Measurements from ENCODE around the gene TNP2. TPM values are rescaled to one million over a fixed set of nuclear protein-coding genes. Genes with fewer than 3 reads are reported as not detected.

The TNP2 gene
- polyA plus RNA-seq, 1 of the 3 experiments (the other 2 are of a cell fraction), result not detected

- Histone ChIP-seq H3K9ac (no peak overlapping the region), H3F3A (replicated peaks; ENCODE audit: insufficient read depth) (no peaks in the 10 kb centered on the region), H3K4me2 (no peak overlapping the region), H3K9me3 (no peaks in the 10 kb centered on the region), H2AFZ (ENCODE audit: low read depth) (no peak overlapping the region), H4K20me1 (ENCODE audit: insufficient read depth) (no peaks in the 10 kb centered on the region), H3K27ac (ENCODE audit: low read depth in 2 of 2, low read length in 1 of 2) (no peak overlapping the region), H3K4me3 (ENCODE audit: low read depth in 2 of 2, low read length in 1 of 2) (no peak overlapping the region), H3K27me3 (ENCODE audit: insufficient read depth) (no peaks in the 10 kb centered on the region; the same call in none of the 2 replicates), H3K36me3 (replicated peaks in 1 of 2; ENCODE audit: control insufficient read depth in 1 of 2, insufficient read depth in 2 of 2, low read length in 1 of 2) (no peaks in the 10 kb centered on the region), H3K4me1 (ENCODE audit: control insufficient read depth in 1 of 2, insufficient read depth in 2 of 2, low read depth in 1 of 2, low read length in 1 of 2) (no peaks in the 10 kb centered on the region), H3K79me2 (ENCODE audit: insufficient read depth) (no peaks in the 10 kb centered on the region), H3K9me2 (no peaks in the 10 kb centered on the region)
- POLR2A ChIA-PET, result no interaction called here
- no peak for DNase-seq
- CTCF ChIA-PET, result interaction anchor here (0.7 to 2.5 kb wide), 5 partner anchors 10 to 310 kb away, joined by 4 to 9 read pairs (median 6); partner anchors contain the start of gene SOCS1
- 71% methylated on average over 2 of the region's 3 CpGs for WGBS (ENCODE audit: low lambda C conversion rate)
- TF ChIP-seq IRF3 (IDR thresholded peaks at IDR 0.05; ENCODE audit: low read depth, low read length) (no peak), TCF12 (IDR thresholded peaks at IDR 0.05) (no peak), PBX3 (IDR thresholded peaks at IDR 0.05) (no peak), JUND (IDR thresholded peaks at IDR 0.05) (no peak), RAD21 (IDR thresholded peaks at IDR 0.05; ENCODE audit: low read length) (no peak), ELF1 (IDR thresholded peaks at IDR 0.05) (no peak), TEAD4 (IDR thresholded peaks at IDR 0.05; ENCODE audit: borderline replicate concordance, insufficient read depth) (no peak), NFIC (IDR thresholded peaks at IDR 0.05; ENCODE audit: borderline replicate concordance) (no peak), GABPA (IDR thresholded peaks at IDR 0.05; ENCODE audit: low read depth) (no peak), MEF2A (IDR thresholded peaks at IDR 0.05; ENCODE audit: borderline replicate concordance, low read depth) (no peak), MAX (IDR thresholded peaks at IDR 0.05; ENCODE audit: low read depth) (no peak)
These were observed 4.7 kb upstream of the TNP2 start for GRCh38 chr16:11273721-11274324.

- no peak within 1 kb of the TSS for H3K4me3 ChIP-seq (ENCODE audit: low read depth in 2 of 2, low read length in 1 of 2)
- no peak within 1 kb of the TSS for H3K4me2 ChIP-seq
- no peaks in the 10 kb centered on the region; the same call in none of the 2 replicates for H3K27me3 ChIP-seq (ENCODE audit: insufficient read depth)
- H3K27ac ChIP-seq (ENCODE audit: low read depth in 2 of 2, low read length in 1 of 2), result no peak within 1 kb of the TSS
- CTCF ChIA-PET, result interaction anchor here (0.9 to 2.5 kb wide), 5 partner anchors 11 to 309 kb away, joined by 3 to 9 read pairs (median 6); partner anchors contain the start of gene SOCS1
- no peaks in the 10 kb centered on the region for H3K9me3 ChIP-seq
- H3K4me1 ChIP-seq (ENCODE audit: control insufficient read depth in 1 of 2, insufficient read depth in 2 of 2, low read depth in 1 of 2, low read length in 1 of 2), result no peaks in the 10 kb centered on the region
- no peaks in the 10 kb centered on the region for H3K79me2 ChIP-seq (ENCODE audit: insufficient read depth)
- no peaks in the 10 kb centered on the region for H4K20me1 ChIP-seq (ENCODE audit: insufficient read depth)
- 89% methylated on average over 24 of the region's 30 CpGs for WGBS (ENCODE audit: low lambda C conversion rate)
- no peaks in the 10 kb centered on the region for H3K9me2 ChIP-seq
- no peak within 1 kb of the TSS for H2AFZ ChIP-seq (ENCODE audit: low read depth)
- no peaks in the 10 kb centered on the region for H3F3A ChIP-seq (replicated peaks; ENCODE audit: insufficient read depth)
- DNase-seq, result no peak
- TF ChIP-seq IRF3 (IDR thresholded peaks at IDR 0.05; ENCODE audit: low read depth, low read length) (no peak), RCOR1 (IDR thresholded peaks at IDR 0.05; ENCODE audit: low read length) (no peak), USF2 (IDR thresholded peaks at IDR 0.05; ENCODE audit: borderline replicate concordance, low read depth, low read length) (no peak), FOXM1 (IDR thresholded peaks at IDR 0.05; ENCODE audit: low read depth) (no peak), CHD2 (IDR thresholded peaks at IDR 0.05; ENCODE audit: low read length, partially characterized antibody) (no peak), ZBTB33 (IDR thresholded peaks at IDR 0.05; ENCODE audit: borderline replicate concordance, low read depth) (no peak), ELF1 (IDR thresholded peaks at IDR 0.05) (no peak), RXRA (IDR thresholded peaks at IDR 0.05; ENCODE audit: borderline replicate concordance, low read depth) (no peak)
- no peaks in the 10 kb centered on the region for H3K36me3 ChIP-seq (replicated peaks in 1 of 2; ENCODE audit: control insufficient read depth in 1 of 2, insufficient read depth in 2 of 2, low read length in 1 of 2)
- no peak within 1 kb of the TSS for H3K9ac ChIP-seq
- POLR2A ChIA-PET, result no interaction called here
These were observed 4.0 kb upstream of the TNP2 start, which contains the start of gene PRM3 for GRCh38 chr16:11272921-11273720. Gene PRM3, minus strand, starts transcription at chr16:11273629. Its CDS starts 34 bp downstream, at chr16:11273595.

All from SK-N-SH (cell line).